ENCODE results near the gene ANKK1.

ANKK1 gene, protein sequence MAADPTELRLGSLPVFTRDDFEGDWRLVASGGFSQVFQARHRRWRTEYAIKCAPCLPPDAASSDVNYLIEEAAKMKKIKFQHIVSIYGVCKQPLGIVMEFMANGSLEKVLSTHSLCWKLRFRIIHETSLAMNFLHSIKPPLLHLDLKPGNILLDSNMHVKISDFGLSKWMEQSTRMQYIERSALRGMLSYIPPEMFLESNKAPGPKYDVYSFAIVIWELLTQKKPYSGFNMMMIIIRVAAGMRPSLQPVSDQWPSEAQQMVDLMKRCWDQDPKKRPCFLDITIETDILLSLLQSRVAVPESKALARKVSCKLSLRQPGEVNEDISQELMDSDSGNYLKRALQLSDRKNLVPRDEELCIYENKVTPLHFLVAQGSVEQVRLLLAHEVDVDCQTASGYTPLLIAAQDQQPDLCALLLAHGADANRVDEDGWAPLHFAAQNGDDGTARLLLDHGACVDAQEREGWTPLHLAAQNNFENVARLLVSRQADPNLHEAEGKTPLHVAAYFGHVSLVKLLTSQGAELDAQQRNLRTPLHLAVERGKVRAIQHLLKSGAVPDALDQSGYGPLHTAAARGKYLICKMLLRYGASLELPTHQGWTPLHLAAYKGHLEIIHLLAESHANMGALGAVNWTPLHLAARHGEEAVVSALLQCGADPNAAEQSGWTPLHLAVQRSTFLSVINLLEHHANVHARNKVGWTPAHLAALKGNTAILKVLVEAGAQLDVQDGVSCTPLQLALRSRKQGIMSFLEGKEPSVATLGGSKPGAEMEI

GRCh38 chr11:113387605-113388211, at the start of gene ANKK1:
ANKK1 (plus strand) TSS chr11:113387779; CDS start chr11:113387885, 106 bp downstream.
- Histone ChIP-seq H3K4me1 (ENCODE audit: insufficient read depth, low read length) (no peaks in the 10 kb centered on the region), H3K27me3 (ENCODE audit: control insufficient read depth in 1 of 2, insufficient read depth in 2 of 2, low read length in 2 of 2) (peaks cover 0 to 23% of the 10 kb centered on the region in 2 donors), H3K9ac (ENCODE audit: low read length) (no peak within 1 kb of the TSS), H3K36me3 (ENCODE audit: insufficient read depth, low read length) (no peaks in the 10 kb centered on the region), H3K9me3 (ENCODE audit: low read length) (no peaks in the 10 kb centered on the region), H3K4me3 (ENCODE audit: low read depth in 1 of 2, low read length in 2 of 2) (no peak within 1 kb of the TSS), H3K27ac (ENCODE audit: low read depth, low read length) (no peak within 1 kb of the TSS)

- Histone ChIP-seq H3K4me1 (ENCODE audit: insufficient read depth, low read length) (no peaks in the 10 kb centered on the region), H3K27me3 (ENCODE audit: control insufficient read depth in 1 of 2, insufficient read depth in 2 of 2, low read length in 2 of 2) (no peaks in the 10 kb centered on the region), H3K4me3 (ENCODE audit: low read depth in 1 of 2, low read length in 2 of 2) (no peak overlapping the region), H3K9ac (ENCODE audit: low read length) (no peak overlapping the region), H3K9me3 (ENCODE audit: low read length) (no peaks in the 10 kb centered on the region), H3K27ac (ENCODE audit: low read depth, low read length) (no peak overlapping the region), H3K36me3 (ENCODE audit: insufficient read depth, low read length) (peaks cover 45% of the 10 kb centered on the region)
Measured at GRCh38 chr11:113338730-113339129, 48.8 kb upstream of the ANKK1 start.

DNA sequence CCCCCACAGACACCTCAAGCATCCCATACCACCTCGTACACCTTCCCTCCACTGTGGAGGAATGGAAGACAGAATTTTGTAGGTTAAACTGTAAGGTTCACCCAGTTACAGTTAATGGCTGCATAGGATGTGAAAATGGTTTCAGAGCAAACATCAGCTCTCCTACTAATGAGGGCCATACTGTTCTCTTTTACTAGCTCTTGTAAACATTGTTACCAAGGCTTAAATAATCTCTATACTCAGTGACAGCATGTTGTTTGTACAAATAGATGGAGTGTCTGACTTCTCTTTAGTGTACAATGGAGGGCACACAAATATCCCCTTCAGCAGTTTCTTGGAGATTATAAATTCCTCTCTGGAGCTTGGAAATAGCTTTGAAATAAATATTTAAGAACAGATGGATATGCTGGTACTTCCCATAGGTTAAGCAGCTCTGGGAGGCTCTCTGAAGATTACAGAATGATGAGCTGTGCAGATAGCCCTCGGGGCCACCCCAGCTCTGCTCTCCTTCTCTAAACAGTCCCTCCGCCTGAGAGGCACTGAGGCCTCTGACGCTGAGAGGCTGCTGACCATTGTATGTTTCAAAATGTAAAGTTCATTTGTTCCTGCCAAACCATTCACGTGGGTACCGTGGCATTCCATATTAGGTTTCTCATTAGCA, 47.5 kb upstream of the ANKK1 start:
- no peaks in the 10 kb centered on the region for H3K4me1 ChIP-seq (ENCODE audit: insufficient read depth, low read length)
- no peak overlapping the region for H3K9ac ChIP-seq (ENCODE audit: low read length)
- H3K27me3 ChIP-seq (ENCODE audit: control insufficient read depth in 1 of 2, insufficient read depth in 2 of 2, low read length in 2 of 2), result no peaks in the 10 kb centered on the region
- peaks cover 49% of the 10 kb centered on the region for H3K36me3 ChIP-seq (ENCODE audit: insufficient read depth, low read length)
- H3K9me3 ChIP-seq (ENCODE audit: low read length), result no peaks in the 10 kb centered on the region
- H3K4me3 ChIP-seq (ENCODE audit: low read depth in 1 of 2, low read length in 2 of 2), result no peak overlapping the region
- H3K27ac ChIP-seq (ENCODE audit: low read depth, low read length), result no peak overlapping the region

- no peak overlapping the region for H3K4me3 ChIP-seq (ENCODE audit: low read depth in 1 of 2, low read length in 2 of 2)
- H3K36me3 ChIP-seq (ENCODE audit: insufficient read depth, low read length), result peaks cover 34% of the 10 kb centered on the region
- H3K9ac ChIP-seq (ENCODE audit: low read length), result no peak overlapping the region
- H3K27ac ChIP-seq (ENCODE audit: low read depth, low read length), result no peak overlapping the region
- no peaks in the 10 kb centered on the region for H3K4me1 ChIP-seq (ENCODE audit: insufficient read depth, low read length)
- no peaks in the 10 kb centered on the region for H3K27me3 ChIP-seq (ENCODE audit: control insufficient read depth in 1 of 2, insufficient read depth in 2 of 2, low read length in 2 of 2)
- no peaks in the 10 kb centered on the region for H3K9me3 ChIP-seq (ENCODE audit: low read length)
Measured at GRCh38 chr11:113341388-113342165, 46.0 kb upstream of the ANKK1 start.

- no peak overlapping the region for H3K4me3 ChIP-seq (ENCODE audit: low read depth in 1 of 2, low read length in 2 of 2)
- no peaks in the 10 kb centered on the region for H3K9me3 ChIP-seq (ENCODE audit: low read length)
- H3K36me3 ChIP-seq (ENCODE audit: insufficient read depth, low read length), result peaks cover 18% of the 10 kb centered on the region
- no peaks in the 10 kb centered on the region for H3K27me3 ChIP-seq (ENCODE audit: control insufficient read depth in 1 of 2, insufficient read depth in 2 of 2, low read length in 2 of 2)
- no peaks in the 10 kb centered on the region for H3K4me1 ChIP-seq (ENCODE audit: insufficient read depth, low read length)
- no peak overlapping the region for H3K9ac ChIP-seq (ENCODE audit: low read length)
- no peak overlapping the region for H3K27ac ChIP-seq (ENCODE audit: low read depth, low read length)
Measured at GRCh38 chr11:113345978-113346377, 41.6 kb upstream of the ANKK1 start.

DNA sequence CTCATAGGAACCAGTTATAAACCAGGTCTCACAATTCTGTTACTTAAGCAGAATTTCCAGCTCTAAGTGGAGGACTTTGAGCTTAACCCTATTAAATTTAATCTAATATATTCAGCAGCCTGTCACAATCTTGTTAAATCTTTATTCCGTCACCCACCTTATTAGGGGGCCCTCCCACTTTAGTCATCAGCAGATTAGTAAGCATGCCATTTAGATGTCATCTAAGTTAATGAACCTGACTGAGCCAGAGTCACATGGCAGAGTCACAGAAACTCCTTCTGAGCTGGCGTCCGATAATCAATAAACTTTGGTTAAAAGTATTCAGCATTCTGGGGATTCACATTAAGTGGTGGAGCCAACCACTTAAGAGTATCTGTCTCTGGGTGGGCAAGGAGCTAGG, 38.1 kb upstream of the ANKK1 start:
- no peak overlapping the region for H3K4me3 ChIP-seq (ENCODE audit: low read depth in 1 of 2, low read length in 2 of 2)
- no peaks in the 10 kb centered on the region for H3K4me1 ChIP-seq (ENCODE audit: insufficient read depth, low read length)
- H3K27me3 ChIP-seq (ENCODE audit: control insufficient read depth in 1 of 2, insufficient read depth in 2 of 2, low read length in 2 of 2), result no peaks in the 10 kb centered on the region
- no peak overlapping the region for H3K27ac ChIP-seq (ENCODE audit: low read depth, low read length)
- no peak overlapping the region for H3K9ac ChIP-seq (ENCODE audit: low read length)
- H3K9me3 ChIP-seq (ENCODE audit: low read length), result no peaks in the 10 kb centered on the region
- peaks cover under 1% of the 10 kb centered on the region for H3K36me3 ChIP-seq (ENCODE audit: insufficient read depth, low read length)

DNA sequence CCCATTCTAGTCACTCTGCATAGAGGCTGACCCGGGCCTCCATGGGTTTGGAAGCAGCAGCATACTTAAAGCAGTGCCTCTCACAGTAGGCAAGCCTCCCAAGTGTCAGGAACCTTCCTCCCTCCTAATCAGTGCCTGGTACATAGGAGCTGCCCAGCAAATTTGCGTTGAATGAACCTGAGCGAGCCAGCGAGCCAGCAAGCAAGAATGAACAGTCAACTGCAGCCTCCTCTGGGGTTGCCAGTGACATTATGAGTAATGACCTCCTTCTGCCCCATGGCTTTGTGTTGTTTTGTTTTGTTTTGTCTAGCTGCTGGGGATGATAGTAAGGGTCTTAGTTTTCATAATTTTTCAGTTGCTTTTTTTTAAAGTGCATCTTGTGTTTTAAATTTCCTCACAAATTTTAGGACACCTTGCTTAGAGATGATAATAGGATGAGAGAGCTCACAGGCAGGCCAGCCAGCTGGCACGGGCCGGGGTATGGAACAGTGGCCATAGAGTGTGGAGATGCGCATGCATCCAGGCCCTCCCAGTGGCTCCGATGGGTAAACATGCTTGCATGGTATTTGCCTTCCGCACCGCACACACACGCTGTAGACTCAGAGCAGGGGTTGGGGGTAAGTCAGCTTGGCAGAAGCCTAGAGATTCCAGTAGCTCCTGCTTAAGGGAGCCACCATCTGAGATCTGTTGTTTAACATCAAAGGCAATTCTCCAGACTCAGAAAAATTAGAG, 37.1 kb upstream of the ANKK1 start:
- no peak overlapping the region for H3K4me3 ChIP-seq (ENCODE audit: low read depth in 1 of 2, low read length in 2 of 2)
- no peak overlapping the region for H3K27ac ChIP-seq (ENCODE audit: low read depth, low read length)
- no peaks in the 10 kb centered on the region for H3K4me1 ChIP-seq (ENCODE audit: insufficient read depth, low read length)
- H3K36me3 ChIP-seq (ENCODE audit: insufficient read depth, low read length), result no peaks in the 10 kb centered on the region
- H3K27me3 ChIP-seq (ENCODE audit: control insufficient read depth in 1 of 2, insufficient read depth in 2 of 2, low read length in 2 of 2), result no peaks in the 10 kb centered on the region
- no peak overlapping the region for H3K9ac ChIP-seq (ENCODE audit: low read length)
- H3K9me3 ChIP-seq (ENCODE audit: low read length), result no peaks in the 10 kb centered on the region

DNA sequence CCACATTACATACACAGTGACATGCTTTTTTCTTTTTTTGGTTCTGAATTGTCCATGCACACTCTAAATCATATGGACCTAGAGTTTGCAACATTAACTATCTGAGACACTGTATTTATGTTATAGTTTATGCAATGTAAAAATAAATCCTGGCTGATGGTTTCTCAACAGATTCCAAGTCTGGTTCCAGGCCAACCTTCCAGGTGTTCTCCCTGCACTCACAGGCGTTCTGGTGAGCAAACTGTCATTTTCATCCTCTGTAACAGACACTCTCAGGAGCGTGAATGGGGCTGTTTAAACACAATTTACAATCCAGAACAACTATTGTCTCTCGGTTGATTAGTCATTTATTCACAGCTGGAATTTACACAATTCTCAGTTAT, 36.5 kb upstream of the ANKK1 start:
- Histone ChIP-seq H3K4me3 (ENCODE audit: low read depth in 1 of 2, low read length in 2 of 2) (no peak overlapping the region), H3K9ac (ENCODE audit: low read length) (no peak overlapping the region), H3K9me3 (ENCODE audit: low read length) (no peaks in the 10 kb centered on the region), H3K27ac (ENCODE audit: low read depth, low read length) (no peak overlapping the region), H3K27me3 (ENCODE audit: control insufficient read depth in 1 of 2, insufficient read depth in 2 of 2, low read length in 2 of 2) (no peaks in the 10 kb centered on the region), H3K36me3 (ENCODE audit: insufficient read depth, low read length) (no peaks in the 10 kb centered on the region), H3K4me1 (ENCODE audit: insufficient read depth, low read length) (no peaks in the 10 kb centered on the region)

DNA sequence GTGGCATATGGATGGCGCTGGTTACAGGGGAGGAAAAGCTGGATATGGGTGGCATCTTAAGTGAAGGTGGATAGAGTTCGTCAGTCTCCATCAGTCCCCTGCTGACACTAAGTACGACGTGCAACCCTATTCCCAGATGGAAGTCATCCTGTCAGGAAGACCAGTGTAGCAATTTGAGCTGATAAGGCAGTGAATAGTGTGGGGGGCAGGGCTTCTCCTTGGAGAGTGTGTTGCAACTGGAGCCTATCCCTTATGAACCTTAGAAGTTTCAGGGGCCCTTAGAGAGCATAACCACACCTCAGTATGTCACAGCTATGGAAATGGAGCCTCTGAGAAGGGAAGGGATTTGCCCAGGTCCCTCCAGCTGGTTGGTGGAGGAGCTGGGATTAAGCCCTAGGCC, 36.1 kb upstream of the ANKK1 start:
- Histone ChIP-seq H3K9me3 (ENCODE audit: low read length) (no peaks in the 10 kb centered on the region), H3K4me1 (ENCODE audit: insufficient read depth, low read length) (no peaks in the 10 kb centered on the region), H3K4me3 (ENCODE audit: low read depth in 1 of 2, low read length in 2 of 2) (no peak overlapping the region), H3K27me3 (ENCODE audit: control insufficient read depth in 1 of 2, insufficient read depth in 2 of 2, low read length in 2 of 2) (no peaks in the 10 kb centered on the region), H3K36me3 (ENCODE audit: insufficient read depth, low read length) (no peaks in the 10 kb centered on the region), H3K27ac (ENCODE audit: low read depth, low read length) (no peak overlapping the region), H3K9ac (ENCODE audit: low read length) (no peak overlapping the region)

GRCh38 chr11:113356203-113356602, 31.4 kb upstream of the ANKK1 start:
- Histone ChIP-seq H3K9ac (ENCODE audit: low read length) (no peak overlapping the region), H3K4me3 (ENCODE audit: low read depth in 1 of 2, low read length in 2 of 2) (no peak overlapping the region), H3K27me3 (ENCODE audit: control insufficient read depth in 1 of 2, insufficient read depth in 2 of 2, low read length in 2 of 2) (no peaks in the 10 kb centered on the region), H3K36me3 (ENCODE audit: insufficient read depth, low read length) (peaks cover 30% of the 10 kb centered on the region), H3K27ac (ENCODE audit: low read depth, low read length) (no peak overlapping the region), H3K4me1 (ENCODE audit: insufficient read depth, low read length) (no peaks in the 10 kb centered on the region), H3K9me3 (ENCODE audit: low read length) (no peaks in the 10 kb centered on the region)

Data from muscle layer of colon (tissue), 2 donors.